Neutrophil (primary cell): Measurements from ENCODE around the gene SORCS2.

Experiments
- H3K27ac ChIP-seq: fragments of 200-600 bp; sonication (generic); 2 replicates; pipeline ENCODE4 v1.5.1; 2016; ENCODE audit warnings: mild to moderate bottlenecking, moderate library complexity
- H3K27me3 ChIP-seq: fragments of 200-600 bp; sonication (generic); 2 replicates; pipeline ENCODE4 v1.6.0; 2016; ENCODE audit warnings: mild to moderate bottlenecking
- H3K36me3 ChIP-seq: fragments of 200-600 bp; sonication (generic); 2 replicates; pipeline ENCODE4 v1.5.1; 2017
- H3K4me1 ChIP-seq, 2 experiments: fragments of 200-600 bp in 1 of 2; sonication (generic) in 1 of 2; 1 replicate in 1 of 2; 2 replicates in 1 of 2; pipeline versions ENCODE4 v1.5.1 to v1.6.1; 2013 to 2016; ENCODE audit warnings: low read depth in 1 of 2, low read length in 1 of 2, mild to moderate bottlenecking in 1 of 2, moderate library complexity in 1 of 2; ENCODE audit not compliant: control insufficient read depth in 1 of 2, insufficient read depth in 1 of 2
- H3K4me3 ChIP-seq, 2 experiments: fragments of 200-600 bp in 1 of 2; sonication (generic) in 1 of 2; 1 replicate in 1 of 2; 2 replicates in 1 of 2; pipeline ENCODE4 v1.5.1; 2013 to 2016; ENCODE audit warnings: low read depth in 1 of 2, low read length in 1 of 2, mild to moderate bottlenecking in 1 of 2, moderate library complexity in 1 of 2
- H3K9me3 ChIP-seq: fragments of 200-600 bp; sonication (generic); 2 replicates; pipeline ENCODE4 v1.5.1; 2016
- CTCF ChIP-seq: fragments of 200-600 bp; sonication (generic); IDR thresholded peaks from 2 replicates; pipeline ENCODE4 v1.5.1; 2016; ENCODE audit warnings: antibody characterized with exemption

The SORCS2 gene

DNA sequence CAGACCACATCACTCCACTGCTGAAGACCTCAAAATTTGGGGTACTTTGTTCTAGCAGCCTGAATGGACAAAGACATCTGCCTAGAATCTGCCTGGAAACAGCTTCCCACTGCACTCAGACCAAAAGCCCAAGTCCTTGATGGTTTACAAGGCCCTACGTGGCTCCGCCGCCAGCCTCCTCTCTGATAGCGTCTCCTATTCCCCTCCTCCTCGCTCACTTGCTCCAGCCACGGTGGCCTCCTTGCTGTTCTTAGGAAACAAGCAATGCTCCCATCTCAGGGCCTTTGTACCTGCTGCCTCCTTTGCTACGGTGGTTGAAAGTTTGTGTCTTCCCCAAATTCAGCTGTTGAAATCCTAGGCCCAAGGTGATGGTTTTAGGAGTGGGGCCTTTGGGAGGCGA is 34.7 kb upstream of the SORCS2 start:
- no peak for TF ChIP-seq CTCF
- no peaks in the 10 kb centered on the region for H3K4me1 ChIP-seq

GRCh38 chr4:7158081-7158750 is 34.1 kb upstream of the SORCS2 start:
- H3K27ac ChIP-seq, result no peak overlapping the region
- no peak overlapping the region for H3K4me3 ChIP-seq
- no peak for TF ChIP-seq CTCF
- peaks cover 48% of the 10 kb centered on the region for H3K27me3 ChIP-seq
- H3K9me3 ChIP-seq, result no peaks in the 10 kb centered on the region
- H3K4me1 ChIP-seq, result no peaks in the 10 kb centered on the region
- H3K36me3 ChIP-seq, result no peaks in the 10 kb centered on the region

More for the DNA sequence above, 34.7 kb upstream of the SORCS2 start:
- H3K27ac ChIP-seq, result no peak overlapping the region
- peaks cover 48% of the 10 kb centered on the region for H3K27me3 ChIP-seq
- H3K36me3 ChIP-seq, result no peaks in the 10 kb centered on the region
- no peak overlapping the region for H3K4me3 ChIP-seq
- no peaks in the 10 kb centered on the region for H3K9me3 ChIP-seq

DNA sequence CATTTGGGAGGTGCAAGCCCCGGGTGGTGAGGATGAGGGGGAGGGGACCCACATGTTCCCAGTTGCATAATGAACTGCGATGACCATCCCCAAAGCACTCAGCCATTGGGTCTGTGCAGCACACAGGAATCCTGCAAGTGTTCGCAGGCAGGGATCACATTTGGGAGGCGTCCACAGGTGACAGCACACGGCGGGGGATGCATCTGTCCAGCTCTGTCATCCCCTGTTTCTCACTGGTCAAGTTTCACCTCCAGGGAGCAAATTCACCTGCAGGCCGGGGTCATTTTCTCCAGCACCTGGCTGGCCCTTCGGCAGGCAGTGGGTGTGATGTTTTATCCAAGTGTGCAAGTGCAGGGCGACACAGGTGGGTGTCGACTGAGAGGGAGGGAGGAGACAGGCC is 33.3 kb upstream of the SORCS2 start:
- H3K27ac ChIP-seq, result no peak overlapping the region
- H3K4me1 ChIP-seq, result no peaks in the 10 kb centered on the region
- H3K36me3 ChIP-seq, result no peaks in the 10 kb centered on the region
- H3K9me3 ChIP-seq, result no peaks in the 10 kb centered on the region
- H3K27me3 ChIP-seq, result peaks cover 45% of the 10 kb centered on the region
- no peak for TF ChIP-seq CTCF
- no peak overlapping the region for H3K4me3 ChIP-seq

DNA sequence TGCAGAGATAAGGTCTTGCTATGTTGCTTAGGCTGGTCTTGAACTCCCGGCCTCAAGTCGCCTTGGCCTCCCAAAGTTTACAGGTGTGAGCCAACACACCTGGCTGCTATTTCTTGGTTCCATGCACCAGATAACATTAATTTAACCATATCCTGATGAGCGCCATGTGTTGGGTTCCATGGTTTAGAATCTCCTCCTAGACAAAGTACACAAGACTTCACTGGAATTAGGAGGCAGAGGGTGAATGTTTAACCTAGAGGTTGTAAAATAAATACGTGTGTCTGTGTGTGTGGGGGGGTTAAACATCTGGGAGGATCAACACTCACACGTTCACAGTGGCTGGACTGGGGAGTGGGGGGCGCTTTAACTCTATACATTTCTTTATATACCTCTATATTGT is 32.4 kb upstream of the SORCS2 start:
- no peak overlapping the region for H3K27ac ChIP-seq
- no peak overlapping the region for H3K4me3 ChIP-seq
- no peaks in the 10 kb centered on the region for H3K4me1 ChIP-seq
- no peak for TF ChIP-seq CTCF
- peaks cover 36% of the 10 kb centered on the region for H3K27me3 ChIP-seq
- no peaks in the 10 kb centered on the region for H3K36me3 ChIP-seq
- no peaks in the 10 kb centered on the region for H3K9me3 ChIP-seq

- H3K4me1 ChIP-seq, result no peaks in the 10 kb centered on the region
- no peaks in the 10 kb centered on the region for H3K36me3 ChIP-seq
- H3K27ac ChIP-seq, result no peak overlapping the region
- H3K27me3 ChIP-seq, result peaks cover 33% of the 10 kb centered on the region
- no peaks in the 10 kb centered on the region for H3K9me3 ChIP-seq
- no peak overlapping the region for H3K4me3 ChIP-seq
- no peak for TF ChIP-seq CTCF
These were observed 31.9 kb upstream of the SORCS2 start for GRCh38 chr4:7160439-7160838.
